AG04450 (cell line): ENCODE results near the gene LCP2. TPM values are rescaled to one million over a fixed set of nuclear protein-coding genes. Genes with fewer than 3 reads are reported as not detected.

Experiments
- CTCF ChIA-PET: fragments of 300-600, 350-600 bp; formaldehyde crosslinking; extraction: SDS; loops from one replicate; lab custom pipeline; 2022; ENCODE audit warnings: antibody characterized with exemption, inconsistent platforms; lab: Charles Lee
- POLR2A ChIA-PET: fragments of 350-600 bp; formaldehyde crosslinking; extraction: SDS; loops from one replicate; lab custom pipeline; 2021; ENCODE audit warnings: antibody characterized with exemption, inconsistent platforms; lab: Yijun Ruan, JAX
- DNase-seq: peaks from one replicate; pipeline ENCODE4 v3.0.0-alpha.2; 2011; ENCODE audit warnings: low read depth, low spot score
- H3K27ac ChIP-seq: one replicate; pipeline ENCODE4 v1.5.1; 2012; ENCODE audit warnings: low read depth, low read length, control low read depth
- H3K27me3 ChIP-seq: one replicate; pipeline ENCODE4 v1.6.0; 2012; ENCODE audit warnings: low read length; ENCODE audit not compliant: control insufficient read depth, insufficient read depth
- H3K4me3 ChIP-seq: 2 replicates; pipeline ENCODE4 v1.5.1; 2011; ENCODE audit warnings: mild to moderate bottlenecking, low read depth, low read length, control low read depth
- H3K9me3 ChIP-seq: 2 replicates; pipeline ENCODE4 v1.5.1; 2012; ENCODE audit warnings: low read length; ENCODE audit not compliant: control insufficient read depth, insufficient read depth
- CTCF ChIP-seq: IDR thresholded peaks from 2 replicates; pipeline ENCODE4 v1.5.1; 2011; ENCODE audit warnings: low read depth, low read length, control low read depth, inconsistent platforms
- polyA plus RNA-seq: library from polyadenylated mRNA; depleted of rRNA; stranded (reverse); fragments of >200 nt; gene quantifications from 2 replicates; pipeline ENCODE4 v1.2.3, GENCODE V29; 2011

The LCP2 gene
- polyA plus RNA-seq, 1 experiment, result not detected

- Histone ChIP-seq H3K27ac (no peak overlapping the region), H3K4me3 (no peak overlapping the region), H3K9me3 (no peaks in the 10 kb centered on the region; the same call in 1 of the 2 replicates), H3K27me3 (no peaks in the 10 kb centered on the region)
- ChIA-PET CTCF (interaction anchor here (1.6 kb wide), 1 partner anchor 39 kb away, joined by 5 read pairs; no protein-coding TSS in a partner anchor), POLR2A (no interaction called here)
- TF ChIP-seq CTCF, result no peak
- no peak for DNase-seq
These were observed 68.7 kb downstream of the LCP2 start for GRCh38 chr5:170228762-170229435.

GRCh38 chr5:170226661-170227060, 70.9 kb downstream of the LCP2 start:
- ChIA-PET POLR2A (no interaction called here), CTCF (interaction anchor here (0.8 to 4.8 kb wide), 13 partner anchors 10 to 407 kb away, joined by 3 to 54 read pairs (median 4); no protein-coding TSS in a partner anchor)
- Histone ChIP-seq H3K27me3 (no peaks in the 10 kb centered on the region), H3K9me3 (no peaks in the 10 kb centered on the region), H3K4me3 (no peak overlapping the region), H3K27ac (no peak overlapping the region)
- DNase-seq, result no peak
- no peak for TF ChIP-seq CTCF

- ChIA-PET POLR2A (no interaction called here), CTCF (interaction anchor here (0.6 to 4.8 kb wide), 18 partner anchors 10 to 407 kb away, joined by 3 to 54 read pairs (median 4); no protein-coding TSS in a partner anchor)
- no peaks in the 10 kb centered on the region for H3K27me3 ChIP-seq
- no peak overlapping the region for H3K4me3 ChIP-seq
- no peaks in the 10 kb centered on the region for H3K9me3 ChIP-seq
- no peak for DNase-seq
- H3K27ac ChIP-seq, result no peak overlapping the region
- TF ChIP-seq CTCF, result no peak
These were observed 71.4 kb downstream of the LCP2 start for GRCh38 chr5:170226129-170226615.

GRCh38 chr5:170225326-170226128, 72.0 kb downstream of the LCP2 start:
- ChIA-PET CTCF (interaction anchor here (0.6 to 4.8 kb wide), 18 partner anchors 9 to 408 kb away, joined by 3 to 54 read pairs (median 4); no protein-coding TSS in a partner anchor), POLR2A (no interaction called here)
- no peaks in the 10 kb centered on the region for H3K27me3 ChIP-seq
- H3K4me3 ChIP-seq, result no peak overlapping the region
- no peaks in the 10 kb centered on the region for H3K9me3 ChIP-seq
- DNase-seq, result no peak
- H3K27ac ChIP-seq, result no peak overlapping the region
- TF ChIP-seq CTCF, result peak; percentile 71
